CD4-positive, alpha-beta T cell treated with Interleukin-4 for 4 hours (primary cell): ENCODE data around the gene CBFA2T3.

Experiments
- DNase-seq: peaks from one replicate; pipeline ENCODE4 v3.0.0-alpha.2; 2020

The CBFA2T3 gene

GRCh38 chr16:88957887-88958577, 19.0 kb downstream of the CBFA2T3 start:
- no peak for DNase-seq

DNA sequence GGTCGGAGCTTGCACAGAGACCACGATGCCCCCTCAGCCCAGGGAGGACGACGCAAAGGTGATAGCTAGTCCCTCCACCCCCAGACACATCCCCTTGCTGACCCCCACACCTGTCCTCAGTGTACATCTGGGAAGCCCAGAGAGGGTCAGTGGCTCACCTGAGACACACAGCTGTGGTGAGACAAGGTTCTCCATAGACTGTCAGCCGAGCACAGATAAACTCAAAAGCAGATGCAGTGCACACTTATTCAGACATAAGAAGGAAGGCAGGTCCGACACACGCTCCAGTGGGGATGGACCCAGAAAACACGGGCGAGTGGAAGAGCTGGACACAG, 19.6 kb downstream of the CBFA2T3 start:
- no peak for DNase-seq

DNA sequence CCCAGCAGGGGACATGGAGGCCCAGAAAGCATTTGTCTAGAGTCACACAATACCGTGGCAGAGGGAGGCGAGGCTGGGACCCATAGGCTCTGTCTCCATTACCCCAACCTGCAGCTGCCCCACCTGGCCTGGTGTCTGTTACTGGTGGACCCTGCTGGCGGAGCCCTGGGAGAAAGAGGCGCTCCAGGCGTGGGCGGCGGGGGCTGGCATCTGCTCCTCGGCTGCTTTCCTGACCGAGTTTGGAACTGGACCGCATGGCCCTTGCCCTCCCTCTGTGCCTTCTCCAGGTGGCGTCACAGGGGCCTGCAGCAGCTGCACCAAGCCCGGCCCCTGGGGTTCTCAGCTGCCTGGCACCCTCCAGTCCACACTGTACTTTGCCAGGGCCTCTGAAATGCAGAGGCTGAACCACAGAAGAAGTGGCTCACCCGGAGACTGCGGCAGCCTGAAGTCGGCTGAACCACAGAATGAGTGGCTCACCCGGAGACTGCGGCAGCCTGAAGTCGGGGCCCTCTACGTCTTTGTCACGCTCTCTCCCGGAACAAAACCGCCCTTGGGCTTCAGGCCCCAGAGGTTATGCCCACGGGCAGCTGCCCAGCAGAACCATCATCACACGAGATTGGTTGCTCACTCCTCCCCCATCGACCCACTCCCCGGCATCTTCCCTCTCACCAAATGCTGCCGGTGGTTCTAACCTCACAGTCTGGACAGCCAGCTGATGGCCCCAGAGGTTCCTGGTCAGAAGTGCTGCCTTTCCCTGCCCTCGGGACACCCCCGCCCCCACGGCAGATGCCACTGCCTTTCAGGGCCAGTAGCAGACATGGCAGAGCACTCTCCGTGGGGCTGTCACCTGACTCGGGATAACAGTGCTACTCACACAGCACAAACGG, 20.2 kb downstream of the CBFA2T3 start:
- DNase-seq: no peak

GRCh38 chr16:88955906-88956305, 21.1 kb downstream of the CBFA2T3 start:
- DNase-seq: no peak

DNA sequence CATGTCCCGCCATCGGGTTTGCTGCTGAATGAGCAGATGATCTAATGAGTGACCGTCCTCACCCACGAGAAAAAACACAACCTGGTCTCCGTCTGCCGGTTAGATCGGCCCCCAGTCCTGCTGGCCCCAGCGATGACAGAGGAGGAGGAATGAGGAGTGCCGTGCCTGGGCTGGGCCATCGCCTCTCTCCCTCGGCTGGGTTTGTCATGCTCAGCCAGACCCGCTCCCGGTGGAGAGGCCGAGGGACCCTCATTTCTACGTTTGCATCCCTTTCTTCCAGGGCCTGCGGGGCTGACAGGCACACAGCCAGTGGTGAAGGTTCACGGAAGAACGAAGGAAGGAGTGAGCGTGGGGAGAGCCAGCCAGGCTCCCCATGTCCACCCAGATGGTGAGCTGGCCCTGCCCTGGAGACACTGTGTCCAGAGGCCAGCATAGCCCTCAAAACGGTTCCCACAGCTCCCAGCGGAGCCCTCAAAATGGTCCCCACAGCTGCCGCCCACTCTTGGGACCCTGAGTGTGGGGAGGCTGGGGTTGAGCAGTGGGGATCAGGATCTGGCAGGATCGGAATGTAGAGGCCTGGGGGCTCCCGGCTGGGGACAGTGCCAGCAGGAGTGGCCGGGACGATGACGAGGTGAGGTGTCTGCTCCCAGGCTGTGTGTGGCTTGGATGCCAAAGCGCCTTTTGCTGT, 23.9 kb downstream of the CBFA2T3 start:
- DNase-seq: no peak

- DNase-seq: no peak
Observed at GRCh38 chr16:88951989-88952388, 25.0 kb downstream of the CBFA2T3 start.

DNA sequence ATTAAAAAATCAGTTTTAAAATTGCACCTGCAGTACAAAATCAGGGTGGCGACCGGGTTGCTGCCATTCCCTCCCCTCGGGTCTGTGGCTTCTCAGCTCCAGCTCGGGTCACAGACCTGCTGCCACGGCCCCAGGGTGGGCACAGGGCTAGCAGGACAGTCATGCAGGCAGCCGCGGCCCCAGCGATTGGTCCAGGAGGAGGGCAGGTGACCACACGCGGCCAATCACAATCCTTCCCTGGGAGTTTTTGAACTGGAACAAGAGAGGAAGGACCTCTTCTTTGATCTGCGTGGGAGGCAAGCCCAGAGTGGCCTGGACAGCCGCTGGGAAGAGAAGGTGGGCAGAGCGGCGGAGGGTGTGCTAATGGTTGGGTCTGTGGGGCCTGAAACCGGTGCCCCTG, 25.5 kb downstream of the CBFA2T3 start:
- no peak for DNase-seq

- DNase-seq: no peak
Observed at GRCh38 chr16:88948781-88949490, 28.1 kb downstream of the CBFA2T3 start.

DNA sequence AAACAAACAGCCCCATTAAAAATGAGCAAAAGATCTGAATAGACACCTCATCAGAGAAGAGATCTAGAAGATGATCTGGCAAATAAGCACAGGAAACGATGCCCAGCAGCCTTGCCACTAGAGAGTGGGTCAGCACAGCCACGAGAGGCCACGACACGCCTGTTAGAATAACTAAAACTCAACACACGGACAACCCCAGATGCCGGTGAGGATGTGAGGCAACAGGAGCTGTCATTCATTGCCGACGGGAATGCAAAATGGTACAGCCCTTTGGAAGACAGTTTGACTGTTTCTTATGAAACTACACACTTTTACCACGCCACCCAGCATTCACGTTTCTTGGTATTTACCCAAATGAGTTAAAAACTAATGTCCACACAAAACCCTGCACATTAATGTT, 31.5 kb downstream of the CBFA2T3 start:
- DNase-seq: no peak

DNA sequence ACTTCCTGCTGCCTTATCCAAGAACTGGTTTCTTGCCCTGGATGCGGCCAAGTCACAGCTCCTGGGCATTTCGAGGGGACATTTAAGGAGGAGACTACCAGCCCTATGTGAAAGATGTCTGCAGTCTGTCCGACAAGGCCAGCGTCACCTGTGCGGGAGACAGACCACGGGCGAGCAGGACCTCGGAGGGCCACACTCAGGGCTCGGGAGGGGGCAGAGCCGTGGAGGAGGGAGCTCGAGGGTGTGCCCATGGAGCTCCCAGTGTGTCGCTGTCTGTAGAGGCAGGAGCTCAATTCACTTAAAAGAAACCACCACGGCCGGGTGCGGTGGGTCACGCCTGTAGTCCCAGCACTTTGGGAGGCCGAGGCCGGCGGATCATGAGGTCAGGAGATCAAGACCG, 33.3 kb downstream of the CBFA2T3 start:
- no peak for DNase-seq

DNA sequence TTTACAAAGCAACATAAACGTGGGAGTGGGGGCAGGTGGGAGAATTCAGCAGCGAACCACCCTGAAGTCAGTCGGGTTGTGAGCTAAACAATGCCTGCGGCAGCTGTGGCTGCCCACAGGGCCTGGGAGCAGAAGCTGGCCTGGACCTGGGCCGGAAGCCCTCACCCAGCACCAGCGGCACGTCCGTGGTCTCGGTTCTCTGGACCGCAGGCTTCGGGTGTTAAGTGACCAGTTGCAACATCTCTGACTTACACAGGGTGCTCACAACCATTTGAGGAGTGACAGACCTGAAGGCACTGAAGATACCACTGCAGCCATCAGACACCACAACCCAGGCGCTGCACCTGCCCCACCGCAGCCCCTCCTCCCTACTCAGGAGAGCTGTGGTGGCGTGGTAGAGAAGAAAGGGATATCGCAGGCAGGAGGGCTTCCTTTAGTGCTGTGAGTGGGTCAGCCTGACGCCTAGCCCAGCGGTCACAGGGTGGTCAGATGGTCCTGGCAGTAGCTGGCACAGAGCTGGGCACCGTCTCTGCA, 33.8 kb downstream of the CBFA2T3 start:
- no peak for DNase-seq

DNA sequence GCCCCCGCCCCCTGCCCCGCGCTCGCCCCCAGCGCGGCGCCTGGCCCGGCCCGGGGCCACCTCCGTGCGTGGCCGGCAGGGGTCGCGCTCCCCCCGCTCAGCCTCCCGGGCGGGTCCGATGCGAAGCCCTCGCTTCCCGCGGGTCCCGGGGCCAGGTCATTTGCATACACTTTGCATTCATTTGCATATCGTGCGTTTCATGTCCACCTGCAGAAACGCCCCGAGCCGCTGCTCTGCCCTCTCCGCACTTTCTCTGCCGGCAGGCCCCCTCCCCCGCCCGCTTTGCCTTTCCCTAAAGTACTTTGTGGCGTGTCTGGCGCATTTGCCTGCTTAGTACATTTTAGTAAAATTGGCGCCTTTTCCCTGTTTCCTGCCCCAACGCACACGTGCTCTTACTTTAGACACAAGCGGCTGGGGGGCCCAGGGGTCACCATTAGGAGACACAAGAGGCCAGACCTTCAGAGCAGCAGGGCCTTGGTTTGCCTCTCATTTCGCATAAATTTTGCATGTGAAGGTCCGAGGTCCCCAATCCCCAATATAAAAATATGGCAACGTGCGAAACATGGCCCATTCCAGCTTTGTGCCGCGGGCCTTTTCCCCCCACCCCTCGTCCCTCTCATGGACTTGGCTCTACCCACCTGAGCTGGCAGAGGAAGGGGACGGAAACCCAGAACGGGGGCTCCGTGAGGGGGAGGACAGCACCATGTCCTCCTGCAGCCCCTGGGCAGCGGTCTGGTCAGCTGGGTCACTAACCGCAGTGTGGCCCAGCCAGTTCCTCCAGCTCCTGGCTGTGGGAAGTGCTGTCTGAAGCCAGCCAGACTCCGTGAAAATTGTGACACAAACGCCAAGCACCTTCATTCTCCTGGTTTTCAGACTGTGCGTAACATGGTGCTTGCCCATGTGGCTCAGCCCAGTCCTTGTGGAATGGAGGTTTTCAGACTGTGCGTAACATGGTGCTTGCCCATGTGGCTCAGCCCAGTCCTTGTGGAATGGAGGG, 34.8 kb downstream of the CBFA2T3 start:
- DNase-seq: peak; percentile 18

DNA sequence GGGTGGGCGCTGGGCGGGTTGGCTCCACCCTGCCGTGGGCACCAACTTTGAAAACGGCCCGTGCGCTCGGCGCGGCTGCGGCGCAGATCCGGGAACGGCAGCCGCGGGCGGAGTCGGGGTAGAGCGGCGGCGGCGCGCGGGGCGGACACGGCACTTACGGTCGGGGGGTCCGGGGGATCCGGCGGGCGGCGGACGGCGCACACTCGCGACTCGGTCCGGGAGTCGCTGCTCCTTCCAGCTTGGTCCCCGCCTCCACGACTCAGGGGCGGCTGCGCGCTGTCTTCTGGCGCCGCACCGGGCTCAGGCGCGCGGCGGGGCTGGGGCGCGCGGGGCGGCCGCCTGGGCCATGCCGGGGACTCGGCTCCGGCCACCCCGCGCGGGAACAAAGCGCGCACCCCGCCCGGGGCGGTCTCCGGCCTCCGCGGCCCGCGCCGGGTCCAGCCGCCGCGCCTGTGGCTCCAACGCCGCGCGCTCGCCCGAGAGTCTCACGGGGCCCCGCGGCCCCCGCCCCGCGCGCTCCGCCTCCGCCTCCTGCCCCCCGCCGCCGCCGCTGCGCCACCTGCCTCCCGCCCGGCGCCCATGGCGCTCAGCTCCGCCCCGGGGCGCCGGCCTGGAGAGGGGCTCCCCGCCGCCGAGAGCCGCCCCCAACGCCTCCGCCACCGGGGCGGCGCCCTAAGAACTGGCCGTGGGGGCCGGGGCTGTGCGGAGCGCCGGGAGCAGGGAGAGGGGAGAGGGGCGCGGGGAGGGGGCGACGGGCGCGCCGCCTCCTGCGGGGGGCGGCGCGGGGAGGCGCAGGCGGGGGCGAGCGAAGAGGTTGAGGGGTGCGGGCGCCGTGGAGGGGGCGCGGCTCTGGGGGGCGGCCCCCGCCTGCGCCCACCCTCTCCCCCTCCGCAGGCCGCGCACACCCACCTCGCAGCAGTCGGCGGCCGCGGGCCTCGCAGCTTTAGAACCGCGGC, 35.9 kb downstream of the CBFA2T3 start:
- DNase-seq: no peak

DNA sequence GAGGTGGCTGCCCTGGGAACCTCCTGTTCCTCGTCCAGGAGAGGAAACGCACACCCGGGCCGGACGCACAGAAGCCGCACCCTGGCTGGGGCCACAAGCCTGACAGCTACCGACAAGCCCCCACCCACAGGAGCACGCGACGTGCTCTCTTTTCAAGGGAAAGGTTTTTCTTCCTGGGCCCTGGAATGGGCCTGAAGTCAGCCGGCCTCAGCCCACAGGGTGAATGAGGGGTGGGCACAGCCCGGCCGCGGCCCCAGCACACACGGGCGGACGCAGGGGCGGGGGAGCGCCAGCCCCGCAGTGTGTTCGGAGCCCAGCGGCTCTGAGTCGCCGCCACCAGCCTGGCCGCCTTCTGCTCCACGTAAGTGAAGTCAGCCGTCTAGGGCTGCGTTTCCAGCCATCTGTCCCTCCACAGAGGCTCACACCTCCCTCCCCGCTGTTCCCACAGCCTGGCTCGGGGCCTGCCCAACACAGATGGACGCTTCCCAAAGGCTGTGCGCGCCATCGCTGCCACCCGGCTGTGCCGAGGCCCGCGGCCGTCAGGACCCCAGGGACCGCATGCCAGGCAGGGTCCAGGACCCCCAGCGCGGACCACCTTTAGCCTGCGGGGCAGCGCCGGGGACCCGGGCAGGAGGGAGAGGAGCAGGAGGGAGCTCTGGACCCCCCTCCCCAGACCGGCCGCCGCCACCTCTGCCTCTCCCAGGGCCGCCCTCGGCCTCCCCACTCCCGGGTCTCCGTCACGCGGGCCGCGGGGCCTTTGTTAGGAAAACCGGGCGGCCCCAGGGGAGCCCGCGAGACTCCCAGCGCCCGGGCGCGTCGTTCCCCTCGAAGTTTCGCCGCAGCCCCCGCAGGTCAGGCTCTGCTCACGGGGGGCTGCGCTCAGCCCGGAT, 36.8 kb downstream of the CBFA2T3 start:
- DNase-seq: no peak

DNA sequence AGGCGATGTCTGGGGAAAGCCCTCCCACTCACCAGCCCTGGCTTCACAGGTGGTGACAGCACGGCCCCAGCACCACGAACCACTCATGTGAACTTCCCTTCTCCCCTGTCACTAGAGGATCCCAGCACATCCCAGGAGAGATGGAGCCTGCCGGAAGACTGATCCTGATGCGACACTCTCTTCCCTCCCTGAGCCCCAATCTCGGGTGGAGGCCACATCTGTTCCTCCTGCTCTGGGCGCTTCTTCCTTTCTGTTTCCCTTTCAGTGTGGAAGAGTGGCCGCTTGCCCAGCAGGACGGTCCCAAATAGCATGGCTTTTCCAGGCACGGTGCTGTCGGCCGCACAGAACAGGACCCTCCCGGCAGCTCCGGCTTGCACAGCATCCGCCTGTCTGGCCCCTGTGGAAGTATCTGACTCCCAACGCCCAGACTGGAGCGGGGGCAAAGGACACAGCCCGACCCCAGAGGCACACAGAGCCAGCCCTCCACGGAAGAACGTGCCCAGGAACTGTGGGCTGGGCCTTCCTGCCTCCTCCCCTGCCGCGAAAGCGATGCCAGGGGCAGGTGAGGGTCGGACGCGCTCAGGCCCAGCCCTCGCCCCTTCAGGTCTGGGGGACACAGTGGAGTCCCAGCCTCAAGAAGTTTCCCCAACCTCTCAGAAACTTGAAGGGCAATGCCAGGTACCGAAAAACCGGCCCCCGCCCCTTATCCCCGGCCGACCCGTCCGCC, 37.6 kb downstream of the CBFA2T3 start:
- no peak for DNase-seq

DNA sequence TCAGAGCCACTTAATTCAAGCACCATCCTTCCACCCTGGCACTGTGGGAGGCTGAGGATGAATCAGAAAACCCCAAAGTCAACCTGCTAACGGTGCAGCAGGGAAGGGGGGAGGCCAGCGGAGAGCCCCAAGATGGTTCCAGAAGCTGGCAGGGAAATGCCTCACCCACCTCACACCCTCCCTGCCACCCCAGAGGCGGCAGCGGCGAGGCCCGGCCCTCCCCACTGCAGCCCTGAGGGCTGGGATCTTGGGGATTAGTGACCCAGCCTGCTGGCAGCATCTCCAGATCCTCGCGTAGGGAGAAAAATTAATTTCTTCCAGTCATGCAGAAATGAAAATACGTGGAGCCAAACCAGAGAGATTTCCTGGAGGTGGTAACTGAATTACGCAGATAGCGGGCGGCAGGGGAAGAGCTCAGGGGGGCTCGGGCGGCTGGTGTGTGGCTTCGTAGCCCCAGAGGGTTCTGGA, 38.2 kb downstream of the CBFA2T3 start:
- DNase-seq: no peak

DNA sequence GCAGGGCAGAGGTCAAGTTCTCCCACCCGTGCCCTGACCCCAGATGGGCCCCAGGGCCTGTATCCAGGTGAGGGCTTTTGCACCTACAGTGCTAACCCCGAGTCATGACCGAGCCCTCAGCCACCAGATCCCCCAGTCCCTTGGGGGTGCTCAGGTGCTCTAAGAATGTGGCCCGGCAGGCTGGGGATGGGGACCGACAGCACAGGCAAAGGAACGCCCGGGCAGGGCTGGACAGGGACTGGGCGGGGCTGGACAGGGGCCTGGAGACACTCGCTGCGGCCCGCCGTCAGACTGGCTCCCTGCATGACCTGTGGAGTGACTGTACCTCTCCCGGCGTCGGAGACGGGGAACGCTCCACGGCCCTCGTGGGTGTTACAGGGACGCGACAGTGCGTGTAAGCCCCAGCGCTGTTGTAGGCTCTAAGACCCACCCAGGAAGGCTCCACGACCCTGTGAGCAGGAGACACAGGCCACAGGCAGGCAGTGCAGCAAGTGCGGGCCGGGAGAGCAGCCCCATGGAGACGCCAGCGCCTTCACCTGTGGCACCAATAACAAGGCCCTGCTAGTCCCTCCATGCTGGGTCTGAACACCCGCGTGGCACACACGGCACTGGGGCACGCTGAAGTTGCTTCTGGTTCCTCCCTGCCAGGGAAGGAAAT, 38.8 kb downstream of the CBFA2T3 start:
- DNase-seq: no peak

GRCh38 chr16:88937206-88937621, 39.8 kb downstream of the CBFA2T3 start:
- DNase-seq: no peak
